HepG2 (cell line): Measurements from ENCODE around the gene DDRGK1. TPM values are rescaled to one million over a fixed set of nuclear protein-coding genes. Genes with fewer than 3 reads are reported as not detected.
A peak's percentile ranks its signal among the peaks of the same experiment; 100 is the strongest.

Experiments
- ATAC-seq: fragments of 200-7000 bp; cut with Tn5 transposase; 3 replicates; pipeline ENCODE4 v1.9.1; 2020; ENCODE audit warnings: mild to moderate bottlenecking, moderate library complexity
- BruUV-seq: library from RNA; stranded (reverse); fragments of 400-500 nt; replicated peaks from 2 replicates; lab custom pipeline; 2021; lab: Mats Ljungman, UMichigan
- CTCF ChIA-PET: fragments of 300-600 bp; formaldehyde crosslinking; extraction: SDS; loops from one replicate; lab custom pipeline; 2021; ENCODE audit warnings: low total read pairs, inconsistent platforms, low intra/inter-chr PET ratio; lab: Yijun Ruan, JAX
- POLR2A ChIA-PET: fragments of 350-600 bp; sonication (Branson Sonifier 250); formaldehyde crosslinking; loops from one replicate; lab custom pipeline; 2020; ENCODE audit warnings: antibody characterized with exemption, inconsistent platforms; lab: Yijun Ruan, JAX
- DNase-seq: peaks from one replicate; pipeline ENCODE4 v3.0.0-alpha.2; 2015; ENCODE audit warnings: low spot score
- FAIRE-seq: peaks from 3 replicates; lab custom pipeline; 2011; peaks lifted over from hg19 to GRCh38; lab: Jason Lieb, UNC
- H2AFZ ChIP-seq: one replicate; pipeline ENCODE4 v1.6.1; 2011; ENCODE audit warnings: low read length, inconsistent platforms
- H3K27ac ChIP-seq: fragments of 300-600 bp; 3 replicates; pipeline ENCODE4 v1.8.0; 2011; ENCODE audit warnings: mixed run types, mild to moderate bottlenecking, mixed read lengths, low read length, inconsistent platforms; ENCODE audit not compliant: insufficient read depth; ENCODE audit errors: extremely low read length
- H3K27me3 ChIP-seq, 2 experiments: fragments of 200-600 bp in 1 of 2; 2 replicates in 1 of 2; 3 replicates in 1 of 2; pipeline versions ENCODE4 v1.6.0 to v1.8.0; 2011; ENCODE audit warnings: low read length in 2 of 2, mild to moderate bottlenecking in 2 of 2, moderate library complexity in 2 of 2, inconsistent platforms in 1 of 2; ENCODE audit not compliant: insufficient read depth in 2 of 2, control insufficient read depth in 1 of 2
- H3K36me3 ChIP-seq, 2 experiments: fragments of 200-600 bp in 1 of 2; replicated peaks in 1 of 2; 2 replicates in 1 of 2; 3 replicates in 1 of 2; pipeline versions ENCODE4 v1.5.1 to v1.8.0; 2011; ENCODE audit warnings: low read length in 2 of 2, inconsistent platforms in 1 of 2; ENCODE audit not compliant: insufficient read depth in 2 of 2, control insufficient read depth in 1 of 2
- H3K4me1 ChIP-seq: 2 replicates; pipeline ENCODE4 v1.5.1; 2012; ENCODE audit warnings: low read length, inconsistent platforms; ENCODE audit not compliant: insufficient read depth
- H3K4me2 ChIP-seq: 2 replicates; pipeline ENCODE4 v1.6.0; 2011; ENCODE audit warnings: low read depth, low read length, inconsistent platforms
- H3K4me3 ChIP-seq, 3 experiments: fragments of 200-600 bp in 1 of 3; sonication (generic), shearing (Covaris generic) in 1 of 3; replicated peaks in 1 of 3; 2 replicates each; pipeline ENCODE4 v1.5.1; 2011 to 2016; ENCODE audit warnings: low read length in 3 of 3, inconsistent platforms in 2 of 3, low read depth in 2 of 3, mild to moderate bottlenecking in 2 of 3, control low read depth in 1 of 3, mixed read lengths in 1 of 3; ENCODE audit not compliant: insufficient read depth in 1 of 3
- H3K79me2 ChIP-seq: one replicate; pipeline ENCODE4 v1.6.1; 2011; ENCODE audit warnings: low read length, inconsistent platforms; ENCODE audit not compliant: insufficient read depth
- H3K9ac ChIP-seq: 2 replicates; pipeline ENCODE4 v1.6.0; 2011; ENCODE audit warnings: mild to moderate bottlenecking, low read depth, low read length, inconsistent platforms; ENCODE audit not compliant: insufficient read depth
- H3K9me3 ChIP-seq: 2 replicates; pipeline ENCODE4 v1.5.1; 2012; ENCODE audit warnings: mild to moderate bottlenecking, low read length
- H4K20me1 ChIP-seq: 2 replicates; pipeline ENCODE4 v1.6.0; 2011; ENCODE audit warnings: inconsistent platforms, mild to moderate bottlenecking, low read length, moderate library complexity; ENCODE audit not compliant: insufficient read depth
- MAZ ChIP-seq, 2 experiments: sonication (generic) in 1 of 2; formaldehyde crosslinking in 1 of 2; IDR thresholded peaks; 2 replicates each; pipeline versions ENCODE4 v1.5.0 to v1.6.1; 2012 to 2020; ENCODE audit warnings: low read depth in 2 of 2, mild to moderate bottlenecking in 2 of 2, borderline replicate concordance in 1 of 2, improper control_type of control experiment in 1 of 2, low read length in 1 of 2, missing genetic modification reagents in 1 of 2, moderate library complexity in 1 of 2
- MNT ChIP-seq: fragments of 450-650 bp; IDR thresholded peaks from 2 replicates; pipeline ENCODE4 v1.6.1; 2016
- WGBS: methylation state at CpG from one replicate; pipeline ENCODE4 v1.1.6; 2017; ENCODE audit warnings: low lambda C conversion rate; 5-methylcytosine and 5-hydroxymethylcytosine counted together
- in situ Hi-C: cut with HindIII; loops from 2 replicates; pipeline ENCODE4 v1.10.0; 2017; ENCODE audit warnings: low pct_unique_long_range_greater_than_20kb; ENCODE audit not compliant: extremely low pct_ligation_motif_present
- intact Hi-C: fragments of 100-400 bp; cut with micrococcal nuclease; formaldehyde crosslinking; loops from one replicate; pipeline ENCODE4 v1.10.0; 2022; ENCODE audit not compliant: unreplicated experiment
- polyA plus RNA-seq, 8 experiments: library from polyadenylated mRNA; depleted of rRNA in 3 of 8; stranded (reverse) in 7 of 8; unstranded in 1 of 8; fragments of >200 nt; fragmentation: Illumina TruSeq in 4 of 8; extraction: Trizol in 4 of 8; gene quantifications; 2 replicates each; pipeline versions ENCODE4 v1.2.1 to v1.2.3, GENCODE V29; 2011 to 2016; ENCODE audit warnings: low read depth in 4 of 8, missing spikeins in 1 of 8, mixed read lengths in 1 of 8; ENCODE audit not compliant: insufficient read depth in 1 of 8
- total RNA-seq, 5 experiments: library from RNA; depleted of rRNA; stranded (reverse); fragments of >200 nt; fragmentation: Illumina TruSeq; extraction: Trizol; gene quantifications; 2 replicates each; pipeline ENCODE4 v1.2.3, GENCODE V29; 2016; ENCODE audit warnings: low read depth in 1 of 5

Gene DDRGK1
- total and polyA plus RNA-seq, 2 of the 13 experiments (the other 11 are each of a cell fraction or from before 2014, with no cell fraction given): 96.7 to 149 TPM

DNA sequence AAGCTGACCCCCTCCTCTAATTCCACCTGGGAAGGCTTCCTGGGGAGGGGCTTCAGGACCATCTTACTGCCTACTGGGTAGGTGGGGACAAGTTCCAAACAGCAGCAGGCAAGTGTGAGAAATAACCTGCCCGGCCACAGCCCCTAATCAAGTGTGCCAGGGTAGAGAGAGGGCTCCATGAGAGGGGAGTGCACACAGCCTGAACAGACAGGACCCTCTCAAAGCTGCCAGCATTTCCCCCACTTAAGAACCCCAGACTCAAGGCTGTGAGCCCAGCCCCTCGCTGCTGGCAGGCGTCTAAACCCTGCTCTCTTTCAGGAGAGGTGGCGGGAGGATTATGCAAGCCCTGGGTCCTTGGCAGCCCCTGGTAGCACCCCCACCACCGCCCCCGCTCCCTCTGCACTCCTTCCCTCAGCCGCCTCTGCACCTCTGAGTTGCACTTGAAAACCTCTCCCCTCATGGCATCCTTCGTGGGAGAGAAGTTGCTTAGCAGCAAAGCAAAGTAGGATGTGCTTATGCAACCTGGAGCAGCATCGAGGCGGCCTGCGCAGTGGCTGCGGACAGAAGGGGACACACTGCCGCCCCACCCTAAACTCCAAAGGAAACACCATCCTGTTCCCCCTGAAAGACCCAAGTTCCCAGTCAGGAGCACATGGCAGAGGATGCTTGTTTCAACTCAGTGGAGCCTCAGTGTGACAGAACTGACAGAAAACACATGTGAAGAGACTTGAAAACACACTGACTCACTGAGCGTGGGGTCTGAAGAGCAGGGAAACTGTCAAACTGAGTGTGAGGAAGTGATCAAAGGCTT, 10.5 kb downstream of the DDRGK1 start:
- Histone ChIP-seq H3K27me3 (no peaks in the 10 kb centered on the region), H3K79me2 (no peaks in the 10 kb centered on the region), H3K4me2 (no peak overlapping the region), H3K27ac (no peak overlapping the region), H4K20me1 (no peaks in the 10 kb centered on the region), H3K9ac (no peak overlapping the region), H3K9me3 (no peaks in the 10 kb centered on the region), H2AFZ (no peak overlapping the region), H3K36me3 (peaks cover 59 to 87% of the 10 kb centered on the region in 2 experiments), H3K4me3 (no peak overlapping the region), H3K4me1 (no peaks in the 10 kb centered on the region)
- no TSS peak for BruUV-seq
- CTCF ChIA-PET: no interaction called here
- no peak for DNase-seq
- TF ChIP-seq MNT (peak; percentile 96), MAZ (IDR thresholded peaks at IDR 0.05; ENCODE audit: borderline replicate concordance, low read depth, low read length) (no peak), MAZ (CRISPR knock-in tag; IDR thresholded peaks at IDR 0.05; ENCODE audit: low read depth) (no peak)
- ATAC-seq: no peak
- intact Hi-C loops: no loop called here
- in situ Hi-C loops: no loop called here
- no peak for FAIRE-seq
- WGBS: 97% methylated on average over 14 of the region's 14 CpGs
- POLR2A ChIA-PET: interaction anchor here (1.6 to 2.0 kb wide), 2 partner anchors 9 to 10 kb away, joined by 4 to 6 read pairs; no protein-coding TSS in a partner anchor
